Mammary epithelial cell (primary cell): ENCODE results near the gene C12orf75.

Experiments used
- CTCF ChIP-seq, 2 donors: IDR thresholded peaks in 1 of 2; conservative IDR thresholded peaks in 1 of 2; 2 replicates each; pipeline ENCODE4 v1.5.1; 2011 to 2012; ENCODE audit warnings: inconsistent platforms in 2 of 2, low read length in 2 of 2, mild to moderate bottlenecking in 2 of 2, control low read depth in 1 of 2, low read depth in 1 of 2; ENCODE audit not compliant: insufficient read depth in 1 of 2; ENCODE audit errors: extremely low read depth in 1 of 2
- EZH2 ChIP-seq: IDR thresholded peaks from 2 replicates; pipeline ENCODE4 v1.6.1; 2012; ENCODE audit warnings: low read length, inconsistent platforms, borderline replicate concordance

DNA sequence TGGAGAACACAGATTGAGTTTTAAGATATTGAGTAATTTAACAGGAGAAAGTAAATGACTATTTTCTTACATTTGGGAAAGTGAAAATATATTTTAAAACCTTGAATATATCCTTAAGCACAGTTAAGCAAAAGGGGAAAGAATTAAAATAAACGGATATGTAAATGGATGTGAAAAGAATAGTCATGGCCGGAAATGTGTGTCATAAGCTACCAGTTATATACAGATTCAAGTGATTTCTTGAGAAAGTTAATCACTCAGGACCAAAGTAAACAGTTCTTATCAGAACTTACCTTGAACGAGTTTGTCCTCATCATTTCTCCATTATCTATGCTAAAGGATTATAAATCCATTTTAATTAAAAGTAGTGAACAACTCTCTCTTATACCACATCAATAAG lies 33.4 kb downstream of the C12orf75 start:
- TF ChIP-seq CTCF (conservative IDR thresholded peaks at IDR 0.05 in 1 of 2, IDR thresholded peaks at IDR 0.05 in 1 of 2; ENCODE audit: extremely low read depth in 1 of 2, insufficient read depth in 1 of 2, low read depth in 1 of 2, low read length in 2 of 2) (no peak), EZH2 (no peak)
